Renal cortical epithelial cell (primary cell): ENCODE data around the gene MARK3. TPM values are rescaled to one million over a fixed set of nuclear protein-coding genes. Genes with fewer than 3 reads are reported as not detected.

ENCODE experiments used
- DNase-seq: peaks from one replicate; pipeline ENCODE4 v3.0.0-alpha.2; 2011; ENCODE audit warnings: low read depth
- total RNA-seq: library from RNA; depleted of rRNA; stranded (reverse); fragments of >200 nt; gene quantifications from 2 replicates; pipeline ENCODE4 v1.2.3, GENCODE V29; 2014

MARK3 gene
- total RNA-seq, 1 donor from 2014 or later = 100 TPM

DNA sequence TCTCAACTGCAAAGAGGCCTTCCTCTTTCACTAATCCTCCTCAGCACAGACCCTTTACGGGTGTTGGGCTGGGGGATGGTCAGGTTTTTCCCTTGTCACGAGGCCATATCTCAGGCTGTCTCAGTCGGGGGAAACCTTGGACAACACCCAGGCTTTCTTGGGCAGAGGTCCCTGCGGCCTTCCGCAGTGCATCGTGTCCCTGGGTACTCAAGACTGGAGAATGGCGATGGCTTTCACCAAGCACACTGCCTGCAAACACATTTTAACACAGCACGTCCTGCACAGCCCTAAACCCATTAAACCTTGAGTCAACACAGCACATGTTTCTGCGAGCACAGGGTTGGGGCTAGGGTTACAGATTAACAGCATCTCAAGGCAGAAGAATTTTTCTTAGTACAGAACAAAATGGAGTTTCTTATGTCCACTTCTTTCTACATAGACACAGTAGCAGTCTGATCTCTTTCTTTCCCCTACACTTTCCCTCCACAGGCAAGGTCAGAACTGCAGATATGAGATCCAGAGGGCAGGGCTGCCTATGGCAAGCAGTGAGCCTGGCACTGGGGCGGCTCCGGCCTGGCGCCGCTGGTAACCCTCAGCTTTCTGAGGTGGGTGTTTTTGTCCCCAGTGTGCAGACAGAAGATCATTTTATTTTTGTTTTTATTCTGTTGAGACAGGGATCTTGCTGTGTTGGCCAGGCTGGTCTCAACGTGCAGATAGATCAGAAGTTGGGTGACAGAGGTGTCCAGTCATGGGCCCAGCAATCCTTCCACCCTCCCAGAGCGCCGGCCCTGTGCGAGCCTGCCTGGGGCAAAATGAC lies 140.4 kb downstream of the MARK3 start:
- peak; percentile 76 for DNase-seq

DNA sequence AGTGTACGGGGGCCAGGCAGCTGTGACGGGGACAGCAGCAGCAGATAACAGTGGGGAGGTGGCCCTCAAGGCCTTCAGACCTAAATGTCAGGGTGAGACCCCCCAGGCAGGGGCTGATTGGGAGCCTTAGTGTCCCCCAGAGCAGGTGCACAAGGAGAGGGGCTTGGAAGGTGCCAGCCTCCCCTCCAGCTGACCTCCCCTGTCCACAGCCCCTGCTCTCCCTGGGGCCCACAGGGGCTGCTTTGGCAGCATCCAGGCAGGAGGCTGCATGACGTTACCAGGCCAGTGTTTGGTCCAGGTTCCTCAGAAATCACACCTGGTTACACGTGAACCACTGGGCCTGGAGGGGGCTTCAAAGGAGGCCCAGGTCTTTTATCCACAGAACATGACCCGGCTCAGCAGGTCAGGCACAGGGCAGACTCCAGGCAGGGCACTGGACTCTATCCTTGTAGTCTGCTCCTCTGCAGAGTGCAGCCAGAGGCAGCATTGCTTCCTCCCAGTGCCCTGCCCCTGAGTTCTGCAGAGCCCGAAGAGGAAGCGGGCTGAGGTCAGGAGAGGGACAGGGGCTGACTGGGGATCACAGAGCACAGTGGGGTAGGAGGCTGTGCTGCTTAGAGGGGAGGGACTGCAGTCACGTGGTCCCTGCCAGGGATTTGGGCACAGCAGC lies 141.2 kb downstream of the MARK3 start:
- DNase-seq = no peak

DNA sequence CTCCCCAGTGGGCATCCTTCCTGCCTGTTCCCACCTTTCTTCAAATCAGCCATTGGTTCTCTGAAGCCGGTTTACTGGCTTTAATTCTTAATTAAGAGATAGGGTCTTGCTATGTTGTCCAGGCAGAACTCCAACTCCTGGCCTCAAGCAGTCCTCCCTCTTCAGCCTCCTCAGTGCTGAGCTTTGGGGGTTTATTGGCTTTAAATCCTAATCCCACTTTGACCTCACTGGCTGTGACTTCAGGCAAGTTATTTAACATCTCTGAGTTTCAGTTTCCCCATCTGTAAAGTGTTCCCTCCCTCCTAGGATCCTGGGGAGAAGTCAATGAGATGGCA lies 141.7 kb downstream of the MARK3 start:
- no peak for DNase-seq

DNA sequence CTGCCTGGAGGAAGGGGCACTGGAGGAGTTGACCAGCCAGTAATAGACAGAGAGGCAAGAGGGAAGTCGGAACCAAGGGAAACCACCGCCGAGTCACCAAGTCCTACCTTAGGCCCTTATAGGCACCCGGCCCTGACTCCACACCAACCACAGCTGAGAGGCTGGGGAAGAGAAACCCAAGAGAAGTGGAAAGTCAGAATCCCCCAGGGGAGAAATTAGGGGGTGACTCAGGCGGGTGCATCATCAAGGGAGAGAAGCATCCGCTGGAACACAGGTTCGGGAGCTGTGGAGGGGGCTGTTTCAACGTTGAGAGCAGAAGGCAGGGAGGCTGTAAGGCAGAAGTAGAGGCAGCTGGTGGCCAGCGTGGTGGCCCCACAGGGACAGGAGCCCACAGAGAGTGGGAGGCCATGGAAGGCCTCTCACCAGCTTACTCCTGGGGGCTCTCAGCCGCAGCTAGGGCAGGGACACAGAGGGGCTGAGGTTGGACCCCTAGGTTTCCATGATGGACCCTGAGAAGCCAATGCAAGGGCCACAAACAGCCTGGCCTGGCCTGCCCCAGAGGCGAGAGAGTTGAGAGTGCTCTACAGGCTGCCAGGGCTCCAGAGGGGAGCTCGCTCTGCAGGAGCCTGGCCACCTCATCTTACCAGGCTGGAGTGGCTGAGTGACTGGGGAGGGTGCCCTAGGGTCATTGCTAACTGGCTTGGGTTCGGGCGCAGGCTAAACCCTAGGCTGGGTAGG lies 142.4 kb downstream of the MARK3 start:
- DNase-seq = peak; percentile 43

DNA sequence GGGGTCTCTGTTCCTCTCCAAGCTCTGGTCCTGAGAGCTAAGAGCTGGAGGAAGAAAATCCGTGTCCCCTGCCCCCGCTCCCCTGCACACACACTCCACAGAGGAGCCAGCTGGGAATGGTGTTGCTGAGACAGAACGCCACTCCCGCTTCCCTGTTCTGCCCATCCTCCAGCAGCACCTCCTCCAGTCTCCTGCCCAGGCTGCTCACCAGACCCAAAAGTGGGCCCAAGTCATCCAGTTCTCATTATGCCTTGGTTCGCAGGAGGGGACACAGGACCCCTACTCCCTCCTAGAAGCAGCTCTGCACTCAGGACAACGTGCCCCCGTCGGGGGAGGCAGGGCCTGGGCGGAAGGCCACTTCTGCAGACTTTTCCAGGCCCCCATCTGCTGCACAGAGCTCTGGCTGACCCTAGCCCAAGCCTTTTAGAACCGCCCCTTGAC lies 143.0 kb downstream of the MARK3 start:
- DNase-seq = peak; percentile 27

DNA sequence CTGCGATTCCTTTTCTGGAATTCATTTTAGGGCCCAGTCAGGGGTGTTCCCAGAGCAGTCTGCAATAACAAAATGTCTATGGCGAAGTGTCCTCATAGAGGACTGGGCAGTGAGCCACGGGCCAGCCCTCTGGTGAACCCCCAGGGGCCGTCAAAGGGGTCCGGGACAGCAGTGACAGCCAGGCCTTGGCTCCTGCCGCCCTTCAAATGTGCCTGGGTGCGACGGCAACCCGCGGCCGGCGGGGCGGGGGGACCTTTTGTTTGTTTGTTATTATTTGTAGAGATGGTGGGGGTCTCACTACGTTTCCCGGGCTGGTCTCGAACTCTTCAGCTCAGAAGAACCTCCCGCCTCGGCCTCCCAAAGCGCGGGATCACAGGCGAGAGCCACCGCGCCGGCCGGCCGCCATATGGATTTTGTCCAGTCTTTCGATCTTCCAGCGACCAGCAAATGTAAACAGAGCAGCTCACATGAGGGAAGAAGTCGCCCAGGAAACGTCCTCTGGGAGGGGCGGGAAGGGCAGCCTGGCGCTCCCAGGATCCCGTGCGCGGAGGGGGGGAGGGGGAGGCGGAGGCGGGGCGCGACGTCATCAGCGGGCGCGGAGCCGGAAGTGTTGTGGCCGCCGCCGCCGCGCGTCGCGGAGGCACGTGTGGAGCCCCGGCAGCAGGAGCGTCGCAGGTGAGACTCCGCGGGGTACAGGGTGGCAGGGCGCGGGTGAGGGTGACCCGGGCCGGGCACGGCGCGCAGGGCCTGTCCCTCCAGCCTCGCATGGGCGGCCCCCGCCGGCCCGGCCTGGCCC lies 143.6 kb downstream of the MARK3 start, which contains the start of gene TRMT61A:
TRMT61A (plus strand) TSS at position 610 of the 796 bp plus-strand sequence. CDS start 783 bp downstream, outside the sequence.
- peak; percentile 78 for DNase-seq

DNA sequence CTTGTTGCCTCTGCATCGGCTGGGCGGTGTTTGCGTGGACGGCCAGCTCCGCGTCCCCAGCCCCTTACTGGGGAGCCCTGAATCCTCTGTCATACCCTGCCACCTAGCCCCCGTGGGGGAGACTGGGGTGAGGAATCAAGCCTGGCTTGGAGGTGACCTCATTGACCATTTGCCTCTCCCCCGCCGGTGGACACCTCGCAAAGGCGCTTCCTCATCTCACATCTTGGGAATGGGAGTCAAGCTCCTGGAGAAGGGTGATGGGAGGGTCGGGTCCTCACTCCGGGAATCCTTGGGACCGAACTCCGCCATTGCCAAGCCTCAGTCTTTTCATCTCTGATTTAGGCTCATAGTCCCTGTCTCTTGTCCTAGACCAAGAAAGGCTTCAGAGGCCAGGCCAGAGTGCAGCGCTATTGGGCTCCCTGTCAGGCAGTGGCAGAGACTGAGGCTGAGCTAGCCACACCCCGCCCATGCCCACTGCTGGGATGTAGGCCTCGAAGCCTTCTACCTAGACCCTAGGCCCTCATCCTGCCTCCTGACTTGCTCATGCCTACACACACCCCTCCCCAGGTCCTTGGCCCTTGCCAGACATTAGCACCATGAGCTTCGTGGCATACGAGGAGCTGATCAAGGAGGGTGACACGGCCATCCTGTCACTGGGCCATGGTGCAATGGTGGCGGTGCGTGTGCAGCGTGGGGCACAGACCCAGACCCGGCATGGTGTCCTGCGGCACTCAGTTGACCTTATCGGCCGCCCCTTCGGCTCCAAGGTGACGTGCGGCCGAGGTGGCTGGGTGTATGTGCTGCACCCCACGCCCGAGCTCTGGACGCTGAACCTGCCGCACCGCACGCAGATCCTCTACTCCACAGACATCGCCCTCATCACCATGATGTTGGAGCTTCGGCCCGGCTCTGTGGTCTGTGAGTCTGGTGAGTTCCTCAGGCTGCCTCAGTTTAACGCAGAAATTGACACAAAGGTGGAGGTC lies 144.5 kb downstream of the MARK3 start:
- no peak for DNase-seq

DNA sequence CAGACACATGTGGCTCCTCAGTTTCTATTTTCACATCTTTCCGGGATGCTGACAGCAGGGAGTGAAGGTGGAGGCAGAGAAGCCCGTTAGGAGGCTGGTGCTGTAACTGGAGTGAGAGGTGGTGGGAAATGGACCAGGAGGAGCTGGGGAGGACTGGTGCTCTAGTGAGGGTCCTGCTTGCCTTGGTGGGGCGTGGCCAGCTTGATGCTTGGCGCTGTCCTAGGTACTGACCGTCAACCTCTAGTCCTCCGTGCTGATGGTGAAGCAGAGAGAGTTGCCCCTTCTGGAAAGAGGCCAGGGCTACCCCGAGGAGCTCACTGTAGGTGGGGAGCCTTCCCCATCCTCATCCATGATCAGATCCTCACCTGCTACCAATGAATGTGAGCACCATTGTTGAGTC lies 145.2 kb downstream of the MARK3 start:
- no peak for DNase-seq

DNA sequence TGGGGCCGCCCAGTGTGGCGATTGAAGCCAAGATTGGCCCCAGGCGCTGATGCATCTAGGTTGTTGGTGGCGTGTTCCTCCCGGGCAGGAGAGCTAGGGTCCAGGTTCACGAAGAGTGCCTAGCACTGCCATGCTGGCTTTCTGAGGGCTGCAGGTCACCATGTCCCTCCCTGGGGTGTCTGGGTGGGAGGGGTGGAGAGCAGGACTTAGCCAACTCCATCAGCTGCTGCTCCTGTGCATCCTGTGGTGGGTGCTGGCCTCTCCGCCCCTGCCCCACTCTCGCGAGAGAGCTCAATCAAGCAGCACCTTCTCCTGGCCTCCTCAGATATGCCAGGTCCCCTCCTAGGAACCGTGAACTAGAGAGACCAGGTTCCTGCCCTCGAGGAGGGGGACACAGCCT lies 145.6 kb downstream of the MARK3 start:
- no peak for DNase-seq

DNA sequence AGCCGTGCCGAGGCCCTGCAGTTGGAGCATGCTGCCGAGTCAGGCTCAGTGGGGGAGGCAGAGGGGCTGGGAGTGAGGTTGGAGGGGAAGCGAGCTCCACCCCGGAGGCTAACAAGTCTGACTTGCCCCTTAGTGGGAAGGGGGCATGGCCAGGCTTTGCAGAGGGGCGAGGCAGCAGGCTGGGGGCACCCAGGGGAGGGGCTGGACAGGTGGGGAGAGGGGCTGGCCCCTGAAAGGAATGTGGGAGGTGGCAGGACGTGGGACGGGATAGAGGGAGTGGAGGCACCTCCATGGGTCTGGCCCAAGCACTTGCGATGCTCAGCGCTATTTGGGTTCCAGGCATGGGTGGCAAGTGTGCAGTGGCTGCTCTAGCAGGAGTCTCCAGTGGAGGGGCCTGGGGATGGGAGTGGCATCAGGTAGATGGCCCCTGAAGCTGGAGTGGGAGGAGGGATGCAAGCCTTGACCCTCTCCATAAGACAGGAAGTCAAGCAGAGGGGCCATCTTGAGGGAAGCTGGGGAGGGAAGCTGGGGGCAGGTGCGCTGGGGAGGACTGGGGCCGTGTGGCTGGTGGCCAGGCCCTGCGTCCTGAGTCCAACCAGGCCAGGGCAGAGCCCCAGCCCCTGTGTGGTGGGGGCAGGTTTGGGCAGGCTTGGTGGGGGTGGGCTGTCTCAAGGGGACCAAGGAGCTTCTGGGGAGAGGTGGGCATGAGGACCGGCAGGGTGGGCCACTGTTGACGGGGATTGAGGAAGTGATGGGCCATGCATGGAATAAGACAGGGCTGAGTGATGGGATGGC lies 146.4 kb downstream of the MARK3 start:
- DNase-seq = no peak

DNA sequence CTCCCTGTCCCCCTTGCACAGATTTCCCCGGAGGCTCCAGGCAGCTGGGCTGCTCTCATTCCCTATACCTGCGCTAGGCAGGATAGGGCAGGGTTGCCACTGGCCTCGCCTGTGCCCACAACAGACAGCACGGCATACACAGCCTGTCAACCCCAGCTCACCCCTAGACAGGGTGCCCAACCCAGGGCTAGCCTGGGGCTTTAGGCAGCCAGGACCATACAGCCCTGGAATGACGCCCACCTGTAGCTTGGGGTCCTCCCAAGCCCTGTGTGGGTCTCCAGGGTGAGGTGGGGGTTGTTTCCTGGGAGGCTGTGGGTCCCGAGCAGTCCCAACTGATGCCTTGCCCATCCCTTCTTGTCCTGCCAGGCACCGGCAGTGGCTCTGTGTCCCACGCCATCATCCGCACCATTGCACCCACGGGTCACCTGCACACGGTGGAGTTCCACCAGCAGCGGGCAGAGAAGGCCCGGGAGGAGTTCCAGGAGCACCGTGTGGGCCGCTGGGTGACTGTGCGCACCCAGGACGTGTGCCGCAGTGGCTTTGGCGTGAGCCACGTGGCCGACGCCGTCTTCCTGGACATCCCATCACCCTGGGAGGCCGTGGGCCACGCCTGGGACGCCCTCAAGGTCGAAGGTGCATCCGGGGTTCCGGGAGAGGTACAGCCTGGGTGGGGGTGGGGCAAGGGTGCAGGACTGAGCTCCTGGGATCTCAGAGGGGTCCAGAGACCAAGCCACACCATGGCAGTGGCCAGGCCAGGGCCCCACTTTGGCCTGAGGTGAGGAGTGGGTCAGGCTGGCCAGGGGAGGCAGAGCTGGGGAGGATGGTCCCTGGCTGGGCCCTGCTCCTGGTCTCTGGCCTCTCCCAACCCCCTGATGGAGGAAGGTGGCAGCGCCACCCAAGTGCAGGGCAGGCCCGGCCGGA lies 147.3 kb downstream of the MARK3 start:
- no peak for DNase-seq

DNA sequence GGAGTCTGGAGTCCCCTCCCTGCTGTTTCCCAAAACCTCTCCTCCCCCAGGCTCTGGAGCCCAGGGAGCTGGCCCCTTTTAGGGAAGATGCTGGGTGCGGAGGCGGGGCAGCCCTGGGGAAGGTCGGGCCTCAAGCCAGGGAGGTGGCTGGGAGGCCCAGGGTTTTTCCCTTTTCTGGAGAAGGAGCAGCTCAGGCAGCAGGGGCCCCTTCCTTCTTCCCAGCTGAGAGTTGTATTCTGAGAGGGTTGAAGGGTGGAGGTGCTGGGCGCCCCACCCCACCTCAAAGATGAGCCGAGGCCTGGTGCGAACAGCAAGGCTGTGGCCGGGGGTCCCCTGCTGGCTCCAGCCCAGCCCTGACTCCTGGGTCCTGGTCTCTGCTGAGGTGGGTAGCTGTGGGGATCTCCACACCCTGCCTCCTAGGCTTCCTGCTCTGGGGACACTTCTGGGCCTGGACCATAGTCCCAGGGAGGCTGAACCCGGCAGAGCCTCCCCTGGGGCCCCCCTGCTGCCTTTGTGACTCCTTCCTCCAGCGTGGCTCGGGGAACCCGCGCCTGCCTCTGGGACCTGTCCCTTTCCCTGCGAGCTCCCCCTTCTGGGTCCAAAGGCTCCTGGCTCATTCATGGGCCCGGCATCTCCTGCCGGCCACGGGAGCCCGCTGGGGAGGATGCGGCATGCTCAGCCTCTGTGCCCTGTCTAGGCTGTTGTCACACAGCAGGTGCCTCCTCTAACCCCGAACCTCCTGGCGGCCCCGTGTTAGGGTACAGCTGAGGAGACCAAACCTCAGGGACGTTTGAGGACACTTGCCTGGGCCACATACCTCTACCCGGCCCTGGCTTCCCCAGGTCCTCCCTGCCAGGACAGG lies 148.2 kb downstream of the MARK3 start:
- no peak for DNase-seq

DNA sequence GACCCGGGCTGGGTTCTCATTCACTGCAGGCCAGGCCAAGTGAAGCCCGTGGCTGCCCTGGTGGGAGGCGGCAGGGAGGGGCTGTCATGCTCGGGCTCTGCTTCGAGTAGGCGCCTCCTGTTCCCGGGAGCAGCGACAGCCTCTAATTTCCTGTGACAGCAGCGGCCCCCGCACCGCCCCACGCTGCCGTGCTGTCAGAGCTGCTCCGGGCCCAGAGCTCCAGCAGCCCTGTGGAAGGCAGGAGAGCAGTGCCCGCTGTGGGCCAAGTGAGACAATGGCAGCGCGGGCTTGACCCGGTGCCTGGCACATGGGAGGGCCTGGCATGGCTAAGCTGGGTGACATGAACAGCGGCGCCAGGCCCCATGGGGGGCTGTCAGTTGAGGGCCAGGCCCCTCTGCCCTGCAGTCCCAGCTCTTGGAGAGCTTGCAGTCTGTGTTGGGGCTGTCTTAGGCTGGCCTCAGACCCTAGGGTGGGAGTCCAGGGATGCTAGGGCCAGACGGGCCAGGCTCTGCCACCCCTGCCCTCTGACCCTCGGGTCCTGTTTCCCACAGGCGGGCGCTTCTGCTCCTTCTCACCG lies 148.9 kb downstream of the MARK3 start:
- DNase-seq = no peak

DNA sequence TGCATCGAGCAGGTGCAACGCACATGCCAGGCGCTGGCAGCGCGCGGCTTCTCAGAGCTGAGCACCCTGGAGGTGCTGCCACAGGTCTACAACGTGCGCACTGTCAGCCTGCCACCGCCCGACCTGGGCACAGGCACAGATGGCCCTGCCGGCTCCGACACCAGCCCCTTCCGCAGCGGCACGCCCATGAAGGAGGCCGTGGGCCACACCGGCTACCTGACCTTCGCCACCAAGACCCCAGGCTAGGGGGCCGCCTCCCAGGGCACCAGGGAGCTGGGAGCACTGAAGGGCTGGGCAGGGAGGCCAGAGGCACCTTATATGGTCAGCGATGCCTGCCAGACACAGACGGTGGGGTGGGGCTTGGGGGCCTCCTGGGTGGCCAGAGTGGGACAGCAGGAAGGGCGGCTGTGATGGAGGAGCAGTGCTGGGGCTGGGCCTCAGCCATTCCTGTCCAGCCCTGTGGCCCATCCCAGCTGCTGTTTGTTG lies 149.4 kb downstream of the MARK3 start:
- no peak for DNase-seq

DNA sequence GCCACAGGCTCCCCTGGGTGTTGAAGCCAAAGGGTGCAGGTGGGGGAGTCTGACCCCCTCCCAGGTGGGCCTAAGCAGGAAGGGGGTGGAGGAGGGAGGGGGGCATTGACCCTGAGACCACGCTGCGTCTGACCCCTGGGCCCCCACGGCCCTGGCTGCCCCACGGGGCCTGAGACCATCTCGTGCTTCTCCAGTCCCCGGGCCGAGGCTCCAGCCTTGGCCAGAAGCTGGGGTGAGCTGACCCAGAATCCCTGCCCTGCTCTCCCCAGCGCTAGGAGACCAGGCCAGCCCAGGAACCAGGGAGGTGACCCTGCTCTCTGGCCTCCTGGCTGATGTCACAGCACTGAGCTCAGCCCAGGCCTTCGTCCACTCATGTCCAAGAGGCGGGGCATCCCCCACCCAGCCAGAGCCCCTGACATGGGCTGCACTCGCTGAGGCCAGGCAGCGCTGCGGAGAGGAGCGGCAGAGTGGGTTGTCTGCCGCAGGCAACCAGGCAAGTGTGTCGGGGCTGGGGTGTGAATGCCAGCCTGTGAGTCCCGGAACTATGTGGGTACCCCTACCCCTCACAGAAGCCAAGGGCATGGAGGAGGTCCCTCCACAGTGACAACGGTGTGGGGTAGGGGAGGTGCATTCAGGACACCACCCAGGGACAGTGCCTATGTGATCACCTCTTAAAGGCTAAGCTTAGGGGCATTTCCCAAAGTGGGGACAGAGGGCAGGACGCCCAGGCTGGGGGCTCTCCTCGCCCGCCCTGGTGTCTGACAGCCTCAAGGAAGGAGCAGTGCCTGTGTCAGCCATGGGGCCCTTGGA lies 150.1 kb downstream of the MARK3 start:
- no peak for DNase-seq

DNA sequence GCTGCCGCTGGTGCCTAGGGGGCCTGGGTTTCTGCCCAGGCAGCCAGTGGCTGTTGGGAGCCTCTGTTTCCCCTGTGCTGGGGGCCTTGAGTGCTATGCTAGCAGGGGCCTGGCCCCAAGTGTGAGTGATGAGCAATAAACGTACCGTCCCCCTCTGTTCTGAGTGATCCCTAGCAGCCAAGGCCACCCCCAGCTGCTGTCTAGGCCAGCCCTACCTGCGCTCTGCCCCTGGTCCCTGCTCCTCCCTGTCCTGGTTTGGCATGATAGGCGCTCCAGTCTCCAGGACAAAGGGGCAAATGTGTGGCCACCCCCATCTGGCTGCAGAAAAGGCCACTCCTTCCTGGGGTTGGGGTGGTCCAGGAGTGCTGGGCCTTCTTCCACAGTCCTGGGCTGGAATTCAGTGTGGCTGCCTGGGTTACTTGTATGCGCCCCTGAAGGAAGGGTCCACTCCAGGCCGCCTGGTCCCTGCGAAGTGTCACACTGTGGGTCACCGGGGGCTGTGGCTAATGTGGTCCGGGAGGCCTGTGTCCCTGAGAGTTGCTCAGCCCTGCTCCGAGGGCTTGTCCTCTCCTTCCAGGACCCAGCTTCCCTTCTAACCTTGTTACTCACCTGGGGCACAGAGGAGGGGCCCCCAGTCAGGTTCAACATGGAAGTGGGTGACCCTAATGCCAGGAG lies 150.8 kb downstream of the MARK3 start:
- DNase-seq = no peak
